Measurements from ENCODE around the gene MTG1.
"Not testable (repeated sequence)": the region's sequence is repeated elsewhere in the genome, so short reads cannot be mapped to it uniquely, and the experiment has no call there.

MTG1 gene

DNA sequence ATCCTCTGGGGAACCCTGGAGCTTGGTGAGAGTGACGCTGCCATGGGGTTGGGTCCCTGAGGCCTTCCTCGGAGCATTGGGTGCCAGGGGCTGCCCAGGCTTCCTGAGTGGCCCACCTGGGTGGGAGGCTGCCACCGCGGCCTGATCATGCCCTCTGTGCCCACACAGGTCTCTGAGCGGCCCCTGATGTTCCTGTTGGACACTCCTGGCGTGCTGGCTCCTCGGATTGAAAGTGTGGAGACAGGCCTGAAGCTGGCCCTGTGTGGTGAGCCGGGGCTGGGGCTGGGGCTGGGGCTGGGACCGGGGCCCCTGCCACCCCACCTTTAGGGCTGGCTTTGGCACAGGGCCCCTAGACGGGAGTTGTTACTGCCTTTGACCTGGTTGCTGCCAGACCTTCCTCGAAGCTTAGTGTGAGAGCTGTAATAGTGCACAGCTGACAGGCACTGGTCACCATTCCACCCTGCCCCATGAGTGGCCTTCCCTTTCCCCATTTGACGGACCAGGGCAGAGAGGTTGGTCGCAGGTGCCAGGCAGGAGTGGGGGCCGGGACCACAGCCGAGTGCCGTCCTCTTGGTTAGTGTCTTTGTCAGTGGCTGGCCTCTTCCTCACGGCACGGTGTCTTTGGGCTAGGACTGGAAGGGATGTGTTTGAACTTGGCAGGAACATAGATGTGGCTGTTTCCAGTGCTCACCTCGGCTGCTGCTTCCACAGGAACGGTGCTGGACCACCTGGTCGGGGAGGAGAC lies 8.2 kb downstream of the MTG1 start:
- DNase-seq, result no peak

DNA sequence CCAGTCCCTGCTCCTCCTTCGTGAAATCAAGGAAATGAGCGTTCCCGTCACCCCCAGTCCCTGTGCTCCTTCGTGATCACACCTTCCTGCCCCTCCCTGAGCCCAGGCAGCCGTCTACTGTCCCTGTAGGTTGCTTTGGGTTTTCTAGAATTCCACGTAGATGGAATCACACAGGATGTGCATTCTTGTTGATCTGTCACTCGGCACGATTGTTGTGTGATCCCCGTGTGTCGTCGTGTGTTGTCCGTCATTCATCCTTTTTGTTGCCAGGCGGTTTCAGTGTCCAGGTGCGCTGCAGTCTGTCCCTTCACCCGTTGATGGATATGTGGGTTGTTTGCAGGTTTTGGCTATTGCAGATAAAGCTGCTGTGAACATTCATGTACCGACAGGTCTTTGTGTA lies 9.4 kb downstream of the MTG1 start:
- DNase-seq, result no peak

DNA sequence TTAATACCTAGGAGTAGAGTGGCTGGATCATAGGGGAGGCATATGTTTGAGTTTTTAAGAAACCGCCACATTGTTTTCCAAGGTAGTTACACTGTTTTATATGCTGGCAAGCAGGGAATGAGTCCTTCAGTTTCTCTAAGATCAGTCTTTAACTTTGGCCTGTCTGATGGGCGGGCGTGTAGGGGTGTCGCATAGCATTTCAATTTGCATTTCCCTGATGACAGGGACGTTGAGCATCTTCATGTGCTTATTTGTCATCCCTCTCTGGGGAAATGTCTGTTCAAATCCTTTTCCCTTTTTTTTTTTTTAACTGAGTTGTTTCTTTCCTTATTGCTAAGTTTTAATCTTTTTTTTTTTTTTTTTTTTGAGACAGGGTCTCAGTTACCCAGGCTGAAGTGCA lies 9.8 kb downstream of the MTG1 start:
- no peak for DNase-seq

GRCh38 chr10:133405272-133405671 lies 11.3 kb downstream of the MTG1 start:
- DNase-seq, result no peak

- no peak for DNase-seq
Observed at GRCh38 chr10:133405844-133406527, 12.0 kb downstream of the MTG1 start.

DNA sequence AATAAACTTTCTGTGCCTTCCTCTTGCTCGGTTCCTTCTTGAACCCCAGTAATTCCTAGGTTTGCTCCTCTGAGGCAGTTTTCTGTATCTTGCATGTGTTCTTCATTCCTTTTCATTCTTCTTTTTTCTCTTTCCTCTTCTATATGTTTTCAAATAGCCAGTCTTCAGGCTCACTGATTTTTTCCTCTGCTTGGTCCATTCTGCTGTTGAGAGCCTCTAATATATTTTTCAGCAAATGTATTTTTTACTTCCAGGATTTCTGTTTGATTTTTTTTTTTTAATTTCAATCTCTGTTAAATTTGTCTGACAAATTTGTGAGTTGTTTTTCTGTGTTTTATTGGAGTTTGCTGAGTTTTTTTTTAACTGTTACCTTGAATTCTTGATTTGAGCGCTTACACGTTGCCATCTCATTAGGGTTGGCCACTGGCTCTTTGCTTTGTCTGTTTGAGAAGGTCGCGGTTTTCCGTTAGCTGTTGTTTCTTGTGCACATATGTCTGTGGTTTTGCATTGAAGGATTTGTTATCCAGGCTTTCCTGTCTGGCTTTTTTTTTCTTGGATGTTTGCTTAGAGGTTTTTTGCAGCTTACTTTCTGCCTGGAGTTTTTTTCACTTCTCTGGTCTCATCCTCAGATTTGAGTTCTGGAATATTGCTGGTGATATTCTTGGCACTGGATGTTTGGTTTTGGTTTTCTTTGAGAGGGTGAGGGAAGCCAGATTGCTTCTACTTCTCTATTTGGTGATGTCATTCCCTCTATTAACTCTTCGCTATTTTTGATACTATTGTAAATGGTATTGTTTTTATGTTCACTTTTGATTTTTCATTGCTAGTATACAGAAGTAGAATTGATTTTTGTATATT lies 17.8 kb downstream of the MTG1 start:
- DNase-seq, result no peak

GRCh38 chr10:133412381-133412711 lies 18.4 kb downstream of the MTG1 start:
- no peak for DNase-seq

- DNase-seq, result not testable (repeated sequence)
Observed at GRCh38 chr10:133414401-133414800, 20.4 kb downstream of the MTG1 start.

GRCh38 chr10:133415752-133416151 lies 21.8 kb downstream of the MTG1 start:
- no peak for DNase-seq

DNA sequence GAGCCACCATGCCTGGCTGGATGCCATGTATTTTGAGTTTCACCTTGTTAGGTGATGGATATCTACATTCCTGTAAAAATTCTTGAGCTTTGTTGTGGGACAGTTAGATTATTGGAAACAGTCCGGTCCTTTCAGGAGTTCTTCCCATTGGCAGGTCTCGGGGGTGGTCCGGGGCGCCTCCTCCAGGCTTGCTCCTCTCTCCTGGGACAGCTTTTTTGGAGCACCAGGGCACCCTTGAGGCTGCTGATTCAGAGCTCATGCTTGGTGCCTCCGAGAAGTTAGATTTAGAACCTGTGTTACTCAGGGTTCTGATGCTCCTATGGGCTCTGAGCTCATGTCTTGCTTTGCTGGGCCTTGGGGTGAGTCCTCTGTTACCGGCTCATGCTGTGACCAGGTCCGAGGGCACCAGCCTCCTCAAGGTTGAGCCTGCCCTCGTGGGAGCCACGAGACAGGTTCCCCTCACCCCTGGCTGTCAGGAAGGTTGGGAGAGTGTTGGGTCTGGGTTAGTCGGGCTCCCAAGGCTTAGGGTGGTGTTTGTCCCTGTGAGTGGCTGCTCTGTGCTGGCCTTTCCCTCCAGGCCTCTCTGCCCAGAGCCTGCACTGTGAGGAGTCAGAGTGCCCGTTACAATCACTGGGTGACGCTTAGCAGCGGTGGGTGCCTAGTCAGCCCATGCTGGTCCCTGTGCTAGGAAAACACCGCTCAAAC lies 24.5 kb downstream of the MTG1 start:
- no peak for DNase-seq

DNA sequence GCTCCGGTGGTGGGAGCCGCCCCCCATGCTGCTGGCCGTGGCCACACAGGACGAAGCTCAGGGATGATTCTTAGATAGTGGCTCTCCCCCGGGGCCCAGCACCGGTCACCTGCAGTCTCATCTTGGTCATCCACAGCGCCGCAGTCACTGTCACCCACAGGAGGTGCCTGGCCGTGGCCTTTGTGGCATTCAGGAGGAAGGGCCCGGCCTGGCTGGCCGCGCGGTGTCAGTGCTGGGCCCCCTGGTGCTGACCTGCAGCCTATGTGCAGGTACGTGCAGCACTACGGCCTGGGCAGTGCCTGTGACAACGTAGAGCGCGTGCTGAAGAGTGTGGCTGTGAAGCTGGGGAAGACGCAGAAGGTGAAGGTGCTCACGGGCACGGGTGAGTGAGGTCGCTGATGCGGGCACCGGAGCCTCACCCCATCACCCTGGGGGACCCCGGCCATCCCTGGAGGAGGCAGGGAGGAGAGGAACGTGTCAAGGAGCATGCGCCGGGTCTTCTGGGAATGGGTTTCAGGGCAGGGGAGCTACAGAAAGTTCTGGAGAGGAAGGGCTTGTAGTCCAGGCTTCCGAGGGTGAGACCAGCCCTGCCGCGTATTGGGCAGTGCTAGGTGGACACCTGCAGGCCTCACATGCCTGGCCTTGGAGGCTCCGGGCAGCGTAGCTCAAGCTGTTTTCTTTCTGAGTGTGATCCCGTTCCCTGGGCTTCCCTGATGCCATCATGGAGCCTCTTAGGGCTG lies 25.4 kb downstream of the MTG1 start:
- DNase-seq, result no peak

DNA sequence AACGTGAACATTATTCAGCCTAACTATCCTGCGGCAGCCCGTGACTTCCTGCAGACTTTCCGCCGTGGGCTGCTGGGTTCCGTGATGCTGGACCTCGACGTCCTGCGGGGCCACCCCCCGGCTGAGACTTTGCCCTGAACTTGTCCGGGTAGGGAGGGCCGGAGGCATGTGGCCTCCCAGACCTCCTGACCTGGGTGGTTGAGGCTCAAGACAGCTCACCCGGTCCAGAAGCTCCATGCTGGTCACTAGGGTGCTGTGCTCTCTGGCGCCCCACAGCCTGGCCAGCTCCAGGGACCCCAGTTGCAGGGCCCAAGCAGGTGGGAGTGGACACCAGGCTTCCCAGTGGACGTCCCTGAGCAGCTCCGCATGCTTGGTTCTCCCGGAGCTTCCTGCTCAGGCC lies 26.1 kb downstream of the MTG1 start:
- DNase-seq, result no peak

- no peak for DNase-seq
Observed at GRCh38 chr10:133420579-133420978, 26.6 kb downstream of the MTG1 start.

GRCh38 chr10:133421336-133422222 lies 27.6 kb downstream of the MTG1 start:
- no peak for DNase-seq

DNA sequence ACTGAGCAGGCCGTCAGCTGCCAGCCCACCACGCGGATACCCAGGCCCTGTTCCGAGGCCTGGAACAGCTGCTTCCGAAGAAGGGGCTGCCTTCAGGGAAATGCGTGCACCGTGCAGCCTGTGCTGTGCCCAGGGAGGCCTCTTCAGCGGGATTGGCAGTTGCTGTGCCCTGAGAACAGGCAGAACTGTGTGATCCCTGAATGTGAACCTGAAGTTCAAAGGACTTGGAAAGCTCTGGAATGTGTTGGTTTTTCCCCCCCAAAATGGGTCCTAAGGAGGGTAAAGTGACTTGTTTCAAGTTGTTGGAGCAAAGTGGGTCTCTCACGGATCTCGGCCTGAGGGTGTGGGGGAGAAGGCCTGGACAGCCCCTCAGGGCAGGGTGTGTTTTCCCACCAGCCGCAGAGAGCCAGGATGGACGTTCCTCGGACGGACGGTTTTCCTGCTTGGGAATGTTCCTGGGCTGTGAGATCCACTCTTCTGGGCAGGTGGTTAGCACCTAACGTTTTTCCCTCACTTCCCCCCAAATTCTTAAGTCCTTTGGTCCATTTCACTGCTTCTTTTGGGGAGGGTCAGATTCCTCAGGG lies 28.4 kb downstream of the MTG1 start:
- no peak for DNase-seq

GRCh38 chr10:133422807-133423771 lies 29.1 kb downstream of the MTG1 start:
- DNase-seq, result no peak

DNA sequence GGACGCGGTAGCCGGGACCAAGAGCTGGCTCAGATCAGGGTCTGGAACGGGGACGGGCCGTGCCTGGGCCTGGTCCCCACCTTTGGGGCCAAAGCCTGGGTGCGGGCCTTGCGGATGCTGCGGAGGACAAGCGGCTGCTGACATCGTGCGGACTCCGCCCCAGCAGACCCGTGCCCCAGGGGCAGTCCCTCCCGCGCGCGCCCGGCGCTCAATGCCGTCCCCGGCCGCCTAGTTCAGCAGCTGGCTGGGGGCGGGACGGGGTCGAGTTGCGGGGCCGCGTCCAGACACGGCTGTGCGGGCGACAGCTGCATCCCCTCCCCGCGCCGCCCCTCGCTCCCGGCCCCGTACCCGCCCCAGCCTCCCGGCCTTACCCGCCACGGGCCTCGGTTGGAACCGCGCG lies 30.1 kb downstream of the MTG1 start:
- DNase-seq, result not testable (repeated sequence)

GRCh38 chr10:133424601-133425000 lies 30.6 kb downstream of the MTG1 start, which contains the start of gene SPRN:
Gene SPRN (minus strand): TSS chr10:133424625. CDS start chr10:133423681, 944 bp downstream.
- DNase-seq, result not testable (repeated sequence)

DNA sequence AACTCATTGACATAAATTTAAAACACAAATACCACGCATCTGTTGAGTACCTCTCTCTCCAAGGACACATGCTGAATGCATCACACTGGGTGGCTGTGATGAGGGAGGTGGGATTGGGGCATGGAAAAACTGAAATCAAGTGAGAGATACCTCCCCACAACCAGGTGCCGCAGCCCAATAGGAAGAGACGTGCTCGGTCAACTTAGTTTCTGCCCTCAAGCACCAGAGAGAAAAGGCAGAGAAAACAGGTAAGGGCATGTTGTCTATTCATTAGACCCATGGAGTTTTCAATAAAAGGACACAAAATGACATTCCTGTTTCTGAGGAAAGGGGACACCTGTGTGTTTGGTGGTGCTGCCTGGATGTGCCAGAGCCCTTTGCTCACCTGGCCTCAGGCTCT lies 35.6 kb downstream of the MTG1 start:
- not testable (repeated sequence) for DNase-seq

Data from NCI-H187 (cell line).